Stimulated activated CD4-positive, alpha-beta T cell treated with anti-CD3 and anti-CD28 coated beads, Interleukin-4, amount 100 ng/mL, for 24 hours (primary cell): ENCODE results near the gene IL1RAPL1.

Experiments used
- DNase-seq: peaks from one replicate; pipeline ENCODE4 v3.0.0-alpha.2; 2020

The IL1RAPL1 gene

DNA sequence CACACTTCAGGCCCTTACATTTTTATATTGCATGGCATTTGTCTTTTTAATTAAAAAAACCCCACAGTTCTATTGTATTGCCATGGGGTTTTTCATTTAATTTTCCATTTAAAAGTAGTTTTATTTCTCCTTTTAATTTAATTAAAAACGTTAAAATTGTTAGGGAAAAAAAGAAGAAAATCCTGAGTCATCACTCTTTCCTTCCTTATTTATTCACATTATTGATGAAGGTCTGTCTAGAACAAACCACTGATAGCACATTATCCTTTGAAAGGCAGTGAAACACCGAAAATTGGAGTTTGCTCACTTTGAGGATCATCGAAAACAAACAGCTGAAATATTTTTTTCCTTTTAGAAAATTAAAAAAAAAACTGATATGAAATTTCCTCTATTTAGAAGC, 868.5 kb downstream of the IL1RAPL1 start:
- no peak for DNase-seq

- DNase-seq, result no peak
Measured at GRCh38 chrX:29461039-29461438, 873.8 kb downstream of the IL1RAPL1 start.

GRCh38 chrX:29466456-29466855, 879.2 kb downstream of the IL1RAPL1 start:
- DNase-seq, result no peak

DNA sequence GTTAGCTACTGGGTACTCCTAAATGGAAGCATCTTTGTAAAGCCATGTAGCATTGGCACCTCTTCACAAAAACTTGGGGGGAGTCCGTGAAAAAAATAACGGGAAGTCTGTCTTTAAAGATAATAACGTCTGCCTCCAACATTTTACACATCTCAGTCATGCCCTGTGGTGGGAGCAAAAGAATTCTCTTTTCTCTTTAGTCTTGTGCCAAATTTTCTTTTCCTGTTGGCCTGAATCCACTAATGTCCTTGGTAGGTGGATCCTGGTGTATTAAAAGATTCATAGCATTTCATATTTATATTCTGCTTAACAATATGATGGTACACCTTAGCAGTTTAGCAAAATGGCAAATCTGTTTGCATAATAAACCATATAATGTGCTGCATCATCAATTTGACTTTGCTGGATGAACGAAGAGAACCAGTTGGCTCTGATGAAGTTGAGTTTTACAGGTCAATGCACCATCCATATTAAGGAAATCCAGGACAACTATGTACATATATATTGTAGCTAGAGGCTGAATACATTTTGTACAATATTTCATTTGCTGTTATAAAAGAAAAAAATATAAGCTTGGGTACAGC, 881.8 kb downstream of the IL1RAPL1 start:
- DNase-seq, result no peak

DNA sequence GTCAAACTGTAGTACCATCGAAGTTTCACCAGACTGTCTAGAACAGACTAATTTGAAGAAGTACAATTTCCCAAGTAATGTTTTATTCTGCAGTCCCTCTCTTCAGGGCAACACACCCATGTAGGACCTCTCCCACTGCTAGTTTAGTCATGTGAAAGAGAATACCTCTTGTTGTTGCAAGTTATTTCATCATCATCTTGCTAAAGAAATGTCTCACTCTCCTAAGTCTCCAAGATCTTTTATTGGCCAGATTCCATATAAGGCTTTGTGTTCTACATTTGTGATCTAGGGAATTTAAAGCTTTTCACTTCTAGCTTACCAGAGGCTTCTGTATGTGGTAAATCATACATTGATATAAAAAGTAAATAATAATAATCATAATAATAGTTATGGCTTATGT, 882.8 kb downstream of the IL1RAPL1 start:
- DNase-seq, result no peak

DNA sequence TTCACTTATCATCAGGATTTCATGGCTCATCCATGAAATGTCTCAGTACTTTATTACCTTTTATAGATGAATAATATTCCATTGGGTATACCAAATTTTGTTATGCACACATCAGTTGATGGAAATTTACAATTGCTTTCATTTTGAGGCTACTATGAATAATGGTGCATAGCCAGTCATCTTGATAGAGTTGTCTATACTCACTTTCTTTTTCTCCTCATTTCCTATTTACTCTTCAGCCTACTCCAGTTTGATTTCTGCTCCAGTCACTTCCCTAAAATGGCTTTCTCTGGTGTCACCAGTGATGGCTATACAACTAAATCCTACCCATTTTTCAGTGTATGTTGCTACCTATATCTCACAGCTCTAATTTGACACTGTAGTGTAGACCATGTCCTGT, 884.6 kb downstream of the IL1RAPL1 start:
- no peak for DNase-seq

DNA sequence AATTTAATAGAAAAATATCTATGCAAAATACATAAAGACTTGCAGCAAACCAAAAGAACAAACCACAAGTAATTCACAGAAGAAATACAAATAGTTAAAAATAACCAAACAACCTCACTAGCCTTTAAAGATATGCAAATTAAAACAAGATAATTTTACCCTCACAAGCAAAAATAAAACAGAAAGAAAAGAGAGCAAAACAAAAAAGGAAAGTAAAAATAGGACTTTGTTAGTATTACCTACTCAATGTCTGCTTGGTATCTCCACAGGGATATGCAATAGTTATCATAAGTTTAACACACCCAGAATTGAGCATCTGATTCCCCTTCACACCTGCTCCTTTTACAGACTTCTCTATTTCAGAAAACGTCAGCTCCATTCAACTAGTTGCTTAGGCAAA, 890.6 kb downstream of the IL1RAPL1 start:
- no peak for DNase-seq

DNA sequence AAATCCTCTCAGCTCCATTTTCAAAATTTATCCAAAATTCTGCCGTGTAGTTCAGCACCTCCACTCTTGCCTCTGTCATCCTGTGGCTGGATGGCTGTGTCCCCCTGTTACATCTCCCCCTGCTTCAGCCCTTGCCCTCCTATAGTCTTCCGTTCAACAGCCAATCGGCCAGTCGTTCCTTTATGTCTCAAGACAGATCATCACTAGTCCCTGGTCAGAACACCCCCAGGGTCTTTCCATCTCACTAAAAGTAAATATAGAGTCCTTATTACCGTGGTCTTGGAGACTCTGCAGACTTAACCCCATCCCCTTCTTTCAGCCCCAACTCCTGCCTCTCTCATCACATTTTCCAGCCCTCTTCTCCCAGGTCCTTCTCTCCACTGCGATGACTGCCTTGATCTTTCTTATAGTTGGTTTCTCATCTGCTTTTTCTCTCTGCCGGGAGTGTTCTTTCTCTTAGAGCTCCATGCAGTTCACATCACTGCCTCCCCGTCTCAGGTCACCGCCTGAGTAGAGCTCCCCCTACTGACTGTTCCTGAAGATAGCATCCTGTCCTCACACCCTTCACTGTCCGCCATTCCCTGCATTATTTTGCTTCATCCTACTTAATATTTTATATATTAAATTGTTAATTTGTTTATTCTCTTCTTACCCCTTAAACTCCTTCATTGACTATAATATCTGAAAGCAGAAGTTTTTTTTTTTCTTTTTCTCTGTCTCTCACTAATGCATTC, 891.3 kb downstream of the IL1RAPL1 start:
- DNase-seq, result no peak

- DNase-seq, result no peak
Measured at GRCh38 chrX:29487214-29487613, 900.0 kb downstream of the IL1RAPL1 start.

DNA sequence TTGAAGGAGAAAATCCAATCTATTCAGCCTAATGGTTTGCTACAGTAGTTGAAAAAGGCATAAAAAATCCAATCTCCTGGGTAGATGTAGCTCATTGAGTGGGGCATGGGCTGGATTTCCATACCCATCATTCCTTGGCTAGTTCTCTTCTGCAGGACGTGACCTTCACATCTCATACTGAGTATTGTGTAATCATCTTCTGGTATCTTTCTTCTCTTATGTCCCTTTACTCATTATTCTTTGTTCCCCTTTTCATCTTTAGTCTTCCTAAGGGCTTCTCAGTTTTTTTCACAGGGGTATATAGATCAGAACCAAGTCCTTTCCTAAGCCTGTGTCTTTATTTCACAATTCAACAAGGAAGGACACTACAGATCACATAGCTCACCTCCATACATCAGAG, 900.5 kb downstream of the IL1RAPL1 start:
- DNase-seq, result no peak

- DNase-seq, result no peak
Measured at GRCh38 chrX:29488919-29489318, 901.7 kb downstream of the IL1RAPL1 start.

DNA sequence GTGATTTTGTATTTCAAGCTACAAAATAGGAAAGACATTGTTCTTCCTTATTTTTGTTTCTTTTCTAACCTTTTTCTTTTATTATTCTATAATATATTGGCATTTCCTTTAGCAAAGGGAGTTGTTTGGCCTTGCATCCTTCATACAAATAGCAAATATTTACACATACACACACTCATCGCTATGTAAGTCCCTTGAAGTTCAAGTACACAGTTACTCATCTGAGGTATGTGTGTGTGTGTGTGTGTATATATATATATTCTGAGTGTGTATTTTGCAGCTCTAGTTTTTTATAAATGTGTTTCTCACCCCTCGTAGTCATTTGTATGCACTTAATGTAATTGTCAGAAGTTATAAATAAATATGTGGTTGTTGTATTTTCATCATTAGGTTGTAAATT, 903.4 kb downstream of the IL1RAPL1 start:
- DNase-seq, result no peak

DNA sequence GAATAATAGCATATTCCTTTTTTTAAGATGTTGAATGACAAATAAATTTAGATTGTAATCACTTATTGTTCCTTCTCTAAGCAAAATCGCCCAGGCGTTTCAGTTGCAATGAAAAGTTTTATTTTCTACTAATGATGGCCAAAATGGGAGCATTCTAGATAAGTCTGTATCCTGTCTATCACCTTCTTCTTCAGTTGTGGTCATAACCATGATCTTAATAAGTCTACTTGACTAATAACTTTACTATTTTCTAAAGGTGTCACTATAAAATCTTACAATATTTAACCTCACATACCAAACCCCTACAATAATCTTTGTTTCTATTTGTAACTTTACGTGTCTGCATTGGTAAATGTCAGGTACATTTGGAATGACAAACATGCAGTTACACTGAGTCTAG, 904.4 kb downstream of the IL1RAPL1 start:
- no peak for DNase-seq

DNA sequence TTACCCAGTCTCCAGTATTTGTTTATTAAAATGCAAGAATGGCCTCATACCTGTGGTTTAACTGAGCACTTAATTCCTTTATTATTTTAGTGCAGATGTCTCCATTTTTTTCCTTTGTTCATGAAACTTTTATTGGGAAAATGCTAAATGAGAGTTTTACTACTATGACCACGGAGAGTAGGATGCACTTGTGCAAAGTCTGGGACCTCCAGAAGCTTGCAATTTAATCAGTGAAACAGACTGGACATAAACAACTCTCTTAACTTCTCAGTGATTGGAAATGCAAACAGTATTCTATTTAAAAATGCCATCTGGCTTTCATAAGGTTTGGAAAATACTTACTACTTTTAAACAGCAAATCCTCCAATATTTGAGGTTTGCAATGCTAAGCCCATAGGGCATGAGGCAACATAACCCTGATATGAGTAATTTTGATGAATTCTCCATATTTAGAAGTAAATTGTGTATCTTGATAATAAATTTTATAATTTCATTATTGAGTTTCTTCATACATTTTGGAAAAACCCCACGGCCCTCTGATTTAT, 909.5 kb downstream of the IL1RAPL1 start:
- DNase-seq, result no peak

DNA sequence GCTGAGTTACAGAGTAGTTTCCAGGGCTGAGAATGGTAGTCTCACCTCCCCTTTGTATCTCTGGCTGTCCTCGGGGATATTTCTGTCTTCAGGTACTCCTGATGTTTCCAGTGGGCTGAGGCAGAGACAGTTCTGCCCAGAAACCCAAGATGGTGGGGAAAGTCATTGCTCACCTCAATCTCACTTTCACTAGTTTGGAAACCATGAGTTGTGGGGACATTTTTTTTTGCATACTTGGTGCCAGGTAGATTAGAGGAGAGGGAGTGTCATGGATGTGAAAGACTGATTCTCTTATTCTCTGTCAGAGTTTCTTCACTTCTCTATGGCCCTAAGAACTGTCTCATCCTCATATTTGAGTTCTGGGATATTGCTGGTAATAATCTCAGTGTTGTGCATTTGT, 919.5 kb downstream of the IL1RAPL1 start:
- DNase-seq, result no peak

- DNase-seq, result no peak
Measured at GRCh38 chrX:29518100-29518499, 930.9 kb downstream of the IL1RAPL1 start.

GRCh38 chrX:29528281-29528680, 941.0 kb downstream of the IL1RAPL1 start:
- no peak for DNase-seq

DNA sequence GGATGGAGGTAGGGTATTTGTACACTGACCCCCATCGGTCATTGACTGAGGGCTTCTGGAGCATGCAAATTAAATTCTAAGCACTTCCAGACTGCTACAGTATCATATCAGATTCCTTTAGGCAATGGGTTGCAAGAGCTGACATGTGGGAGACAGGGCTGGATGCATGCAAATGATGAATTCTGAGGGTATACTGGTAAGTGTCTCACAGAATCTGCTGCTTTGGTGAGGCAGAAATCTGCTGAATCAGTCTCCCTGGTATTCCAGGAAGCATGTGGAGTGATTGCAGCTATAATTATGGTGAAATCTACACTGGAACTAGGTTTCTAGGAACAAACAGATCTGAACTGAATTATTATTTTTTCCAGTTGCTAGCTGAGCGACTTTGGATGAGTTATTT, 943.3 kb downstream of the IL1RAPL1 start:
- DNase-seq, result no peak

DNA sequence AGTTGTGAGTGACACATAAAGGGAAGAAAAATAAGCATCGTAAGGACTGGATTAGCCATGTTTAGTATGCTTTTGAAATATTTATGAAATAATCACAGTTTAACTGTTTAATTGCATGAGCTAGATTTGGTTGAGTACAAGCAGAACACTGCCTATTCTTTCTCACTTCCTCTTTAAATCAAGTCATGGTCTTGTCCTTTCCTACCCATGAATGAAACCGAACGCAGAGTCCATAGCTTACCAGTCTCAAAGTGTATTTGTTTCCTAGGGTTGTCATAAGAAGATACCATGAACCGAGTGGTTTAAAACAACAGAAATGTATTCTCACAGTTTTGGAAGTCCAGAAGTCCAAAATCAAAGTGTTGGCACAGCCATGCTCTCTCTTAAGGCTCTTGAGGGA, 944.1 kb downstream of the IL1RAPL1 start:
- no peak for DNase-seq

DNA sequence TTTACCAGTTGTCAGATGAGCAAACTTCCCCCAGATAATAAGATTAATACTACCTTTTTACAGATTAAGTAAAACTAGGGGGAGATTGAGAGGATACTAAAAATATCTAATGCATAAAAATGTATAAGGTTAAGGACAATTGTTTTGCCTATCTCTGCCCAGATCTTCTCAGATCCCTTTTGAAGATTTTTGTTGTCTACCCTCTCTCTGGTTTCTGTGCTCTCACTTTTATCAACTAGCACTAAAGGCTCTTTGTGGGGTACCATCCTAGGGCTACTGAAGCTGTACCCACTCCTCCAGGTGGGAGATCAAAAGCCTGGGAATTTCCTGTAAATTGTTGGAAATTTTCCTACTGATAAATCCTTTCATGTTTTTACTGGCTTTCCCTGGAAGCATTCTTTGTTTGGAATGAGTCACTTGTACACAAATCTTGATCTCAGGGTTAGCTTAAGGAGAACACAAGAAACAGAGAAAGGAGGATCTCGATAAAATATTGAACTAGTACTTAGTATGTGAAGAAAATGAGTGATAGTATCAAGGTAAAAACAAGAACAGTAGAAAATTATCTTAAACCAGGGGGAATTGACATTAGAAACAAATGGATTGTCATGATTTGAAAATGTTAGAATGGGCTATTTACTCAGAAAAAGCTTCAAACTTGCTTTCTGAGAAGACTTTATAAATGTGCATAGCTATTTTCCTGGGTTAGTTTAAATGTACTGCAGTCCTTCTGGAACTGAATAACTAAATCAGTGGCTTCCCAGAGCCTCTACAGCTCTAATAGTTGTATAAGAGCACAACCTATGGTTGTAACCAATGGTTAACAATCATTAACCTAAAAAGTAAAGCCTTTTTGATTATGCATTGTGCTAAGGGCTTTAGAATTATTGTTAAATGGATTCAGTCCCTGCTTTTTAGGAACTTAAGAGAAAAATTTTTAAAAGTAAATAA, 948.2 kb downstream of the IL1RAPL1 start:
- no peak for DNase-seq

GRCh38 chrX:29541038-29541437, 953.8 kb downstream of the IL1RAPL1 start:
- DNase-seq, result no peak

GRCh38 chrX:29542152-29542551, 954.9 kb downstream of the IL1RAPL1 start:
- no peak for DNase-seq

DNA sequence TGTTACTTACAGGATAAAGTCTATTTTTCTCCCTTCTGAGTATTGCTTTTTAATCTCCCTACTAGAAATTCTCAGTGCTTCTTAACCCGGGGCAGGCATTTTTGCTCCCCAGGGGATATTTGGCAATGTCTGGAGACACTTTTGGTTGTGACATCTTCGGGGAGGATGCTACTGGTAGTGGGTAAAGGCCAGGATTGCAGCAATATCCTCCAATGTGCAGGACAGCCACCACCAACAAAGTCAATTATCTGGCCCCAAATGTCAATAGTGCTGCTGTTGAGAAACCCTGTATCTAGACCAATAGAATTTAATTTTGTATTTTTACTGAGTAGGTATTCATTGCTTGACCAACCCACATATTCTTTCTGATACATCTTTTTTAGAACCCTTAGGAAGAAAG, 958.6 kb downstream of the IL1RAPL1 start:
- DNase-seq, result no peak

- DNase-seq, result no peak
Measured at GRCh38 chrX:29547877-29548276, 960.6 kb downstream of the IL1RAPL1 start.
